ENCODE results near the gene PTCD2. TPM values are rescaled to one million over a fixed set of nuclear protein-coding genes. Genes with fewer than 3 reads are reported as not detected.
A peak's percentile ranks its signal among the peaks of the same experiment; 100 is the strongest.

PTCD2 gene
- total RNA-seq, 6 experiments from 2014 or later, result 4.3 to 8.5 (median 6.7) TPM

DNA sequence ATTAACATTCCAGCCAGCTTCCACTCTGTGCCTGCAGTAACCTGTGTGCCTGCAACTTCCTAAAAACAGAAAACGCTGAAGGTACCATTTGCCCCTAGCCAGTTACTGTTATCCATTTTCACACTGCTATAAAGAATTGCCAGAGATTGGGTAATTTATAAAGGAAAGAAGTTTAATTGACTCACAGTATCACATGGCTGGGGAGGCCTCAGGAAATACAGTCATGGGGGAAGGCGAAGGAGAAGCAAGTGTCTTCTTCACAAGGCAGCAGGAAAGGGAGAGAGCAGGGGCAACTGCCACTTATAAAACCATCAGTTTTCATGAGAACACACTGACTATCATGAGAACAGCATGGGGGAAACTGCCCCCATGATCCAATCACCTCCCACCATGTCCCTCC lies 31.2 kb downstream of the PTCD2 start:
- ATAC-seq (no peak), DNase-seq (no peak)
- H3K4me1 ChIP-seq, result peaks cover 0 to 8% (median 0%) of the 10 kb centered on the region in 4 donors
- no peak overlapping the region for H3K27ac ChIP-seq
- no peak overlapping the region for H3K4me3 ChIP-seq
- TF ChIP-seq POLR2A (IDR thresholded peaks at IDR 0.05), result no peak
- no peak for TF ChIP-seq CTCF (IDR thresholded peaks at IDR 0.05)
- whole genome bisulfite sequencing (ENCODE audit: insufficient coverage, low coverage, low lambda C conversion rate, missing lambda C conversion rate), result 91% methylated on average over 2 of the region's 2 CpGs
- H3K27me3 ChIP-seq, result no peaks in the 10 kb centered on the region
- intact Hi-C loops (cut with DNase I), result no loop called here
- no peaks in the 10 kb centered on the region for H3K9me3 ChIP-seq
- H3K36me3 ChIP-seq, result no peaks in the 10 kb centered on the region

GRCh38 chr5:72352616-72353015 lies 32.4 kb downstream of the PTCD2 start:
- WGBS (ENCODE audit: insufficient coverage, low coverage, low lambda C conversion rate, missing lambda C conversion rate), result 58% methylated on average over 1 of the region's 1 CpG
- Histone ChIP-seq H3K4me1 (no peaks in the 10 kb centered on the region), H3K27me3 (no peaks in the 10 kb centered on the region), H3K9me3 (no peaks in the 10 kb centered on the region), H3K27ac (no peak overlapping the region), H3K4me3 (no peak overlapping the region), H3K36me3 (no peaks in the 10 kb centered on the region)
- DNase-seq (no peak), ATAC-seq (no peak)
- TF ChIP-seq POLR2A (IDR thresholded peaks at IDR 0.05) (no peak), CTCF (IDR thresholded peaks at IDR 0.05) (no peak)
- intact Hi-C loops (cut with DNase I), result no loop called here

- no peaks in the 10 kb centered on the region for H3K4me1 ChIP-seq
- no peaks in the 10 kb centered on the region for H3K36me3 ChIP-seq
- intact Hi-C loops (cut with DNase I), result no loop called here
- no peak for ATAC-seq
- no peak overlapping the region for H3K4me3 ChIP-seq
- H3K9me3 ChIP-seq, result no peaks in the 10 kb centered on the region
- H3K27ac ChIP-seq, result no peak overlapping the region
- TF ChIP-seq POLR2A (IDR thresholded peaks at IDR 0.05), result no peak
- TF ChIP-seq CTCF (IDR thresholded peaks at IDR 0.05), result no peak
- DNase-seq, result no peak
- no peaks in the 10 kb centered on the region for H3K27me3 ChIP-seq
These were observed 32.9 kb downstream of the PTCD2 start for GRCh38 chr5:72353046-72353445.

GRCh38 chr5:72355706-72356299 lies 35.6 kb downstream of the PTCD2 start:
- no peak for DNase-seq
- no peaks in the 10 kb centered on the region for H3K9me3 ChIP-seq
- H3K27ac ChIP-seq, result no peak overlapping the region
- H3K4me3 ChIP-seq, result no peak overlapping the region
- intact Hi-C loops (cut with DNase I), result no loop called here
- peaks cover 0 to 5% (median 2%) of the 10 kb centered on the region in 4 donors for H3K36me3 ChIP-seq
- WGBS (ENCODE audit: insufficient coverage, low coverage, low lambda C conversion rate, missing lambda C conversion rate), result 73% methylated on average over 5 of the region's 5 CpGs
- peak; percentile 61 to 78 (median 73) for ATAC-seq
- peak in 3 of 4 donors; percentile 22 to 38 (median 37) for TF ChIP-seq CTCF (IDR thresholded peaks at IDR 0.05)
- no peak for TF ChIP-seq POLR2A (IDR thresholded peaks at IDR 0.05)
- H3K27me3 ChIP-seq, result no peaks in the 10 kb centered on the region
- no peaks in the 10 kb centered on the region for H3K4me1 ChIP-seq

DNA sequence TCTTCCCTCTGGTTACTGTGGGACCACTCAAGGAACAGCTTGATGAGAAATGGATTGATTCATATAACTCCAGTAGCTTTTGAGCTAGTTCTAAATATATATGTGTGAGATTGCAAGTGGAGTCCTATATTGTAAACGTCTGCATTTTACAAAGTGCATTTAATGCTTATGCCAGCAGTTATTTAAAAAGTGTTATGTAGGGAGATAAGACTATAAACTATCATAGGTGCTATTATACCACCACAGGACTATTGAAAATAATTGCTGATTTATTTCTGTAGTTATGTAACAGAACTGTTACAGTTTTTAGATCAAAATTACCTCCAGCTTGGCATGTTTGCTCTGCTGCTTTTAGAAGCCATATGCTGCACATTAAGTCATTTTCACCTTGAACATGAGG lies 36.2 kb downstream of the PTCD2 start:
- H3K4me3 ChIP-seq, result no peak overlapping the region
- intact Hi-C loops (cut with DNase I), result no loop called here
- ATAC-seq, result no peak
- WGBS (ENCODE audit: insufficient coverage, low coverage, low lambda C conversion rate, missing lambda C conversion rate), result 85% methylated on average over 1 of the region's 1 CpG
- no peak overlapping the region for H3K27ac ChIP-seq
- H3K27me3 ChIP-seq, result no peaks in the 10 kb centered on the region
- no peak for DNase-seq
- TF ChIP-seq CTCF (IDR thresholded peaks at IDR 0.05) (no peak), POLR2A (IDR thresholded peaks at IDR 0.05) (no peak)
- H3K4me1 ChIP-seq, result no peaks in the 10 kb centered on the region
- no peaks in the 10 kb centered on the region for H3K9me3 ChIP-seq
- H3K36me3 ChIP-seq, result peaks cover 0 to 5% (median 2%) of the 10 kb centered on the region in 4 donors

All from right lobe of liver (tissue), 6 donors.